Panc1 (cell line): ENCODE measurements around the gene CNTRL. TPM values are rescaled to one million over a fixed set of nuclear protein-coding genes. Genes with fewer than 3 reads are reported as not detected.
"Not testable (repeated sequence)": the region's sequence is repeated elsewhere in the genome, so short reads cannot be mapped to it uniquely, and the experiment has no call there.

ENCODE experiments used
- ATAC-seq: fragments of 200-7000 bp; cut with Tn5 transposase; 2 replicates; pipeline ENCODE4 v1.9.1; 2020; ENCODE audit warnings: mild to moderate bottlenecking, moderate library complexity
- BruUV-seq: library from RNA; stranded (reverse); fragments of 400-500 nt; replicated peaks from 2 replicates; lab custom pipeline; 2021; lab: Mats Ljungman, UMichigan
- CTCF ChIA-PET: fragments of 300-600 bp; sonication (Branson Sonifier 250); formaldehyde crosslinking; loops from one replicate; lab custom pipeline; 2022; ENCODE audit warnings: antibody characterized with exemption; lab: Charles Lee
- POLR2A ChIA-PET: fragments of 300-600 bp; sonication (Branson Sonifier 250); formaldehyde crosslinking; loops from one replicate; lab custom pipeline; 2022; ENCODE audit warnings: antibody characterized with exemption; lab: Charles Lee
- DNase-seq: peaks from one replicate; pipeline ENCODE4 v3.0.0-alpha.2; 2010; ENCODE audit warnings: low read depth, low spot score
- H3K27ac ChIP-seq: 2 replicates; pipeline ENCODE4 v1.5.1; 2011; ENCODE audit warnings: mild to moderate bottlenecking, low read length, inconsistent platforms
- H3K27me3 ChIP-seq: fragments of 200-500 bp; sonication (Bioruptor generic); 2 replicates; pipeline ENCODE4 v1.6.0; 2014; ENCODE audit warnings: low read length, inconsistent platforms; ENCODE audit not compliant: control insufficient read depth, insufficient read depth
- H3K36me3 ChIP-seq: fragments of 200-500 bp; sonication (Bioruptor generic); 2 replicates; pipeline ENCODE4 v1.5.1; 2014; ENCODE audit warnings: inconsistent platforms, mild to moderate bottlenecking, low read length, moderate library complexity; ENCODE audit not compliant: control insufficient read depth, insufficient read depth
- H3K4me1 ChIP-seq: 2 replicates; pipeline ENCODE4 v1.5.1; 2011; ENCODE audit warnings: inconsistent platforms, mild to moderate bottlenecking, low read length, moderate library complexity; ENCODE audit not compliant: control insufficient read depth, insufficient read depth
- H3K4me3 ChIP-seq, 2 experiments: 2 replicates each; pipeline ENCODE4 v1.5.1; 2011 to 2012; ENCODE audit warnings: low read depth in 2 of 2, low read length in 2 of 2, mild to moderate bottlenecking in 2 of 2, inconsistent platforms in 1 of 2, moderate library complexity in 1 of 2
- H3K9me3 ChIP-seq: fragments of 200-500 bp; sonication (Bioruptor generic); 2 replicates; pipeline ENCODE4 v1.5.1; 2014; ENCODE audit warnings: low read depth, mild to moderate bottlenecking, inconsistent platforms, low read length, moderate library complexity; ENCODE audit not compliant: control insufficient read depth, insufficient read depth
- POLR2AphosphoS5 ChIP-seq: IDR thresholded peaks from 2 replicates; pipeline ENCODE4 v1.6.1; 2012; ENCODE audit warnings: mild to moderate bottlenecking, low read depth, low read length, moderate library complexity
- SIN3A ChIP-seq: IDR thresholded peaks from 2 replicates; pipeline ENCODE4 v1.6.1; 2012; ENCODE audit warnings: low read depth, mild to moderate bottlenecking, low read length, moderate library complexity, borderline replicate concordance; ENCODE audit not compliant: insufficient read depth
- TCF7L2 ChIP-seq: IDR thresholded peaks from 2 replicates; pipeline ENCODE4 v1.6.1; 2011; ENCODE audit warnings: mild to moderate bottlenecking, low read depth, low read length, inconsistent platforms
- in situ Hi-C: cut with HindIII; loops from 2 replicates; pipeline ENCODE4 v1.10.0; 2016; ENCODE audit warnings: low sequenced_read_pairs, low pct_unique_long_range_greater_than_20kb
- intact Hi-C: fragments of 100-400 bp; cut with micrococcal nuclease; formaldehyde crosslinking; loops from one replicate; pipeline ENCODE4 v1.10.0; 2022; ENCODE audit not compliant: unreplicated experiment
- total RNA-seq: library from RNA; stranded (reverse); gene quantifications from one replicate; pipeline ENCODE4 v1.2.1, GENCODE V29; 2021; ENCODE audit not compliant: unreplicated experiment
- TF ChIP-seq, protein P1 (sequence below), 2 experiments: IDR thresholded peaks; 2 replicates each; pipeline ENCODE4 v1.6.1; 2011 to 2012; ENCODE audit warnings: low read depth in 2 of 2, control low read depth in 1 of 2, low read length in 1 of 2, mild to moderate bottlenecking in 1 of 2, moderate library complexity in 1 of 2; ENCODE audit not compliant: insufficient read depth in 1 of 2
- TF ChIP-seq, protein P2 (sequence below): fragments of 450-650 bp; IDR thresholded peaks from 2 replicates; pipeline ENCODE4 v1.5.1; 2017; ENCODE audit warnings: mild to moderate bottlenecking

CNTRL gene
- total RNA-seq, 1 experiment from 2014 or later: 11.5 TPM

DNA sequence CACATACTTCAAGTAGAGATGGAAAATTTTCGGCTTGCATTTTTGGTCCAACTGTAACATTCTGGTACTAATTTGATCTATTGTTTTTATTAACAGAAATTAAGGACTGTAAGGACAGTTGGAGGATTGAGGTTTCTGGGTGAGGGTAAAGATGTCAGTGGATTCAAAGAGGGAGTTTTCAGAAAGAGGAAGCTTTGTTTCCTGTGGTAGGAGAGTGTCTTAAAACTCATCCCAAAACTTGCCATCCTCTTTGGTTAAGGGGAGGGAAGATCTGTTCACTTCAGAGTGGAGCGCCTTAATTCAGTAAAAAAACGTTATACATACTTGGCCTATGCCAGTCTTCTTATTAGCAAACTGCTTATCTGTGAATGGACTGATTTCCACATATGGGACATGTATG lies 13.8 kb downstream of the CNTRL start:
- Histone ChIP-seq H3K36me3 (no peaks in the 10 kb centered on the region), H3K4me1 (no peaks in the 10 kb centered on the region), H3K9me3 (no peaks in the 10 kb centered on the region), H3K27ac (no peak overlapping the region), H3K27me3 (no peaks in the 10 kb centered on the region), H3K4me3 (no peak overlapping the region)
- in situ Hi-C loops (no loop called here), intact Hi-C loops (no loop called here)
- no TSS peak for BruUV-seq
- ATAC-seq (no peak), DNase-seq (no peak)
- ChIA-PET CTCF (no interaction called here), POLR2A (no interaction called here)
- TF ChIP-seq, protein P1, sequence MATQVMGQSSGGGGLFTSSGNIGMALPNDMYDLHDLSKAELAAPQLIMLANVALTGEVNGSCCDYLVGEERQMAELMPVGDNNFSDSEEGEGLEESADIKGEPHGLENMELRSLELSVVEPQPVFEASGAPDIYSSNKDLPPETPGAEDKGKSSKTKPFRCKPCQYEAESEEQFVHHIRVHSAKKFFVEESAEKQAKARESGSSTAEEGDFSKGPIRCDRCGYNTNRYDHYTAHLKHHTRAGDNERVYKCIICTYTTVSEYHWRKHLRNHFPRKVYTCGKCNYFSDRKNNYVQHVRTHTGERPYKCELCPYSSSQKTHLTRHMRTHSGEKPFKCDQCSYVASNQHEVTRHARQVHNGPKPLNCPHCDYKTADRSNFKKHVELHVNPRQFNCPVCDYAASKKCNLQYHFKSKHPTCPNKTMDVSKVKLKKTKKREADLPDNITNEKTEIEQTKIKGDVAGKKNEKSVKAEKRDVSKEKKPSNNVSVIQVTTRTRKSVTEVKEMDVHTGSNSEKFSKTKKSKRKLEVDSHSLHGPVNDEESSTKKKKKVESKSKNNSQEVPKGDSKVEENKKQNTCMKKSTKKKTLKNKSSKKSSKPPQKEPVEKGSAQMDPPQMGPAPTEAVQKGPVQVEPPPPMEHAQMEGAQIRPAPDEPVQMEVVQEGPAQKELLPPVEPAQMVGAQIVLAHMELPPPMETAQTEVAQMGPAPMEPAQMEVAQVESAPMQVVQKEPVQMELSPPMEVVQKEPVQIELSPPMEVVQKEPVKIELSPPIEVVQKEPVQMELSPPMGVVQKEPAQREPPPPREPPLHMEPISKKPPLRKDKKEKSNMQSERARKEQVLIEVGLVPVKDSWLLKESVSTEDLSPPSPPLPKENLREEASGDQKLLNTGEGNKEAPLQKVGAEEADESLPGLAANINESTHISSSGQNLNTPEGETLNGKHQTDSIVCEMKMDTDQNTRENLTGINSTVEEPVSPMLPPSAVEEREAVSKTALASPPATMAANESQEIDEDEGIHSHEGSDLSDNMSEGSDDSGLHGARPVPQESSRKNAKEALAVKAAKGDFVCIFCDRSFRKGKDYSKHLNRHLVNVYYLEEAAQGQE (IDR thresholded peaks at IDR 0.05; ENCODE audit: insufficient read depth in 1 of 2, low read depth in 2 of 2, low read length in 1 of 2): no peak
- TF ChIP-seq POLR2AphosphoS5: no peak

DNA sequence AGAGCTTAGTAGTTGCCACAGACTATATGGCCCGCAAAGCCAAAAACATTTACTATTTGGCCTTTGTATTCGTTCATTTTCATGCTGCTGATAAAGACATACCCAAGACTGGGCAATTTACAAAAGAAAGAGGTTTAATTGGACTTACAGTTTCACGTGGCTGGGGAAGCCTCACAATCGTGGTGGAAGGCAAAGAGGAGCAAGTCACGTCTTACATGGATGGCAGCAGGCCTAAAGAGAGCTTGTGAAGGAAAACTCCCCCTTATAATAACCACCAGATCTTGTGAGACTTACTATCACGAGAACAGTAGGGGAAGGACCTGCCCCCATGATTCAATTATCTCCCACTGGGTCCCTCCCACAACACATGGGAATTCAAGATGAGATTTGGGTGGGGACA lies 16.0 kb downstream of the CNTRL start:
- BruUV-seq, intact Hi-C loops: not testable (repeated sequence)

DNA sequence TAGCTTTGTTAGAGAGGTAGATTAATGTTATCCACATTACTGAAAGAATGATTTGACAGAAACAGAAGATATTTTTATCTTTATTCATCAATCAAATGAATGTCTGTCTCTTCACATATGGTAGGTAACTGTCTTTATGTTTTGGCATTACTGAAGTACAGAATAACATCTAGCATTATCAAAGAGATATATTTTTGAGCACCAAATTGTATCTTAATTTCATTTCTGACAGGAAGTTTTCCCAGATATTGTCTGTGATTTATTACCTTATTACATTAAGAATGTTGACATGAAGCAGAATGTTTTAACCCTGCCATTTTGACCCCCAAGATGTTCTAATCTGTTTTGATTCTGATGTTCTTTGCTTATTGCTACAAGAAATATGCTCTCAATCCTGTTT lies 20.3 kb downstream of the CNTRL start:
- H3K27me3 ChIP-seq: no peaks in the 10 kb centered on the region
- ChIA-PET CTCF (no interaction called here), POLR2A (no interaction called here)
- H3K4me3 ChIP-seq: no peak overlapping the region
- H3K9me3 ChIP-seq: no peaks in the 10 kb centered on the region
- TF ChIP-seq SIN3A (no peak), TCF7L2 (no peak), POLR2AphosphoS5 (no peak)
- TF ChIP-seq, protein P2, sequence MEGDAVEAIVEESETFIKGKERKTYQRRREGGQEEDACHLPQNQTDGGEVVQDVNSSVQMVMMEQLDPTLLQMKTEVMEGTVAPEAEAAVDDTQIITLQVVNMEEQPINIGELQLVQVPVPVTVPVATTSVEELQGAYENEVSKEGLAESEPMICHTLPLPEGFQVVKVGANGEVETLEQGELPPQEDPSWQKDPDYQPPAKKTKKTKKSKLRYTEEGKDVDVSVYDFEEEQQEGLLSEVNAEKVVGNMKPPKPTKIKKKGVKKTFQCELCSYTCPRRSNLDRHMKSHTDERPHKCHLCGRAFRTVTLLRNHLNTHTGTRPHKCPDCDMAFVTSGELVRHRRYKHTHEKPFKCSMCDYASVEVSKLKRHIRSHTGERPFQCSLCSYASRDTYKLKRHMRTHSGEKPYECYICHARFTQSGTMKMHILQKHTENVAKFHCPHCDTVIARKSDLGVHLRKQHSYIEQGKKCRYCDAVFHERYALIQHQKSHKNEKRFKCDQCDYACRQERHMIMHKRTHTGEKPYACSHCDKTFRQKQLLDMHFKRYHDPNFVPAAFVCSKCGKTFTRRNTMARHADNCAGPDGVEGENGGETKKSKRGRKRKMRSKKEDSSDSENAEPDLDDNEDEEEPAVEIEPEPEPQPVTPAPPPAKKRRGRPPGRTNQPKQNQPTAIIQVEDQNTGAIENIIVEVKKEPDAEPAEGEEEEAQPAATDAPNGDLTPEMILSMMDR: no peak
- TF ChIP-seq, protein P1 (IDR thresholded peaks at IDR 0.05; ENCODE audit: insufficient read depth in 1 of 2, low read depth in 2 of 2, low read length in 1 of 2): no peak
- H3K36me3 ChIP-seq: no peaks in the 10 kb centered on the region; the same call in 1 of the 2 replicates
- no peaks in the 10 kb centered on the region for H3K4me1 ChIP-seq
- H3K27ac ChIP-seq: no peak overlapping the region
- ATAC-seq: no peak
- DNase-seq: no peak
- in situ Hi-C loops: no loop called here
- intact Hi-C loops: no loop called here
- no TSS peak for BruUV-seq

More for the DNA sequence above, 16.0 kb downstream of the CNTRL start:
- H3K4me1 ChIP-seq, POLR2A ChIA-PET, H3K9me3 ChIP-seq, H3K27ac ChIP-seq, in situ Hi-C loops, CTCF ChIA-PET, H3K4me3 ChIP-seq, H3K27me3 ChIP-seq, DNase-seq, H3K36me3 ChIP-seq, ATAC-seq: not testable (repeated sequence)
